Natural killer cell (primary cell): ENCODE measurements around the gene CRIM1. TPM values are rescaled to one million over a fixed set of nuclear protein-coding genes. Genes with fewer than 3 reads are reported as not detected.
"Not testable (repeated sequence)": the region's sequence is repeated elsewhere in the genome, so short reads cannot be mapped to it uniquely, and the experiment has no call there.

ENCODE experiments used
- ATAC-seq, 3 donors: fragments of 150-1000 bp in 2 of 3; fragments of 200-7000 bp in 1 of 3; cut with Tn5 transposase; 1 replicate in 1 of 3; 2 replicates in 2 of 3; pipeline ENCODE4 v1.10.0; 2021; ENCODE audit warnings: mild to moderate bottlenecking in 2 of 3, moderate library complexity in 2 of 3
- DNase-seq, 2 donors: peaks; one replicate each; pipeline versions ENCODE4 v3.0.0 to v3.0.0-alpha.2; 2013 to 2021; ENCODE audit warnings: mixed read lengths in 1 of 2
- H3K27ac ChIP-seq: one replicate; pipeline ENCODE4 v1.5.1; 2013; ENCODE audit warnings: mild to moderate bottlenecking, low read length
- H3K27me3 ChIP-seq: one replicate; pipeline ENCODE4 v1.6.1; 2013; ENCODE audit warnings: low read length; ENCODE audit not compliant: control insufficient read depth, insufficient read depth
- H3K36me3 ChIP-seq: one replicate; pipeline ENCODE4 v1.6.1; 2013; ENCODE audit warnings: low read length; ENCODE audit not compliant: control insufficient read depth, insufficient read depth
- H3K4me1 ChIP-seq: one replicate; pipeline ENCODE4 v1.6.1; 2013; ENCODE audit warnings: low read length; ENCODE audit not compliant: control insufficient read depth, insufficient read depth
- H3K4me3 ChIP-seq: one replicate; pipeline ENCODE4 v1.5.1; 2013; ENCODE audit warnings: low read length
- H3K9me3 ChIP-seq: one replicate; pipeline ENCODE4 v1.6.1; 2013; ENCODE audit warnings: low read length; ENCODE audit not compliant: control insufficient read depth, insufficient read depth
- H3K27ac Mint-ChIP-seq, 2 donors: one replicate each; pipeline ENCODE4 v1.8.0; 2022; ENCODE audit warnings: mild to moderate bottlenecking in 2 of 2, mixed read lengths in 2 of 2, moderate library complexity in 1 of 2
- H3K27me3 Mint-ChIP-seq, 2 donors: one replicate each; pipeline ENCODE4 v1.8.0; 2022; ENCODE audit warnings: low read depth in 2 of 2, mixed read lengths in 2 of 2
- H3K36me3 Mint-ChIP-seq: one replicate; pipeline ENCODE4 v1.8.0; 2022; ENCODE audit warnings: mixed read lengths
- H3K4me1 Mint-ChIP-seq, 2 donors: one replicate each; pipeline ENCODE4 v1.8.0; 2022; ENCODE audit warnings: mixed read lengths in 2 of 2
- H3K4me3 Mint-ChIP-seq: one replicate; pipeline ENCODE4 v1.8.0; 2022; ENCODE audit warnings: mild to moderate bottlenecking, moderate library complexity, mixed read lengths
- H3K9me3 Mint-ChIP-seq, 2 donors: one replicate each; pipeline ENCODE4 v1.8.0; 2022; ENCODE audit warnings: mixed read lengths in 2 of 2
- CTCF ChIP-seq: fragments of 200-600 bp; IDR thresholded peaks from one replicate; pipeline ENCODE4 v1.8.0; 2022; ENCODE audit warnings: antibody characterized with exemption
- WGBS: methylation state at CpG from one replicate; pipeline ENCODE4 v1.1.7; 2013; ENCODE audit warnings: missing lambda C conversion rate; ENCODE audit not compliant: insufficient coverage; 5-methylcytosine and 5-hydroxymethylcytosine counted together
- intact Hi-C: fragments of 100-400 bp; cut with micrococcal nuclease; formaldehyde crosslinking; loops from one replicate; pipeline ENCODE4 v1.14.2; 2022
- total RNA-seq, 4 donors: library from RNA; stranded (reverse); fragments of 120-200 nt in 1 of 4; gene quantifications; one replicate each; pipeline versions ENCODE4 v1.2.3 to v1.2.4, GENCODE V29; 2013 to 2022

Gene CRIM1
- 10 to 100 TPM; 19.3 to 34.1 (median 32.9) TPM for total RNA-seq
- total RNA-seq (2013): 15.8 TPM

GRCh38 chr2:36355151-36355889 lies at the start of gene CRIM1:
TSS of gene CRIM1 (plus strand) at chr2:36355778. CDS start at chr2:36356293, 515 bp downstream.
- Histone ChIP-seq H3K4me3 (peak within 1 kb of the TSS; percentile 57), H3K27me3 (no peaks in the 10 kb centered on the region), H3K9me3 (no peaks in the 10 kb centered on the region), H3K36me3 (no peaks in the 10 kb centered on the region), H3K4me1 (peaks cover 22% of the 10 kb centered on the region), H3K27ac (no peak within 1 kb of the TSS)
- no peak for TF ChIP-seq CTCF
- Mint-ChIP-seq H3K9me3 (no peaks in the 10 kb centered on the region), H3K27ac (peak within 1 kb of the TSS in 1 of 2 donors; percentile 85), H3K4me1 (peaks cover 37 to 43% of the 10 kb centered on the region in 2 donors), H3K27me3 (peaks cover 0 to 7% of the 10 kb centered on the region in 2 donors), H3K4me3 (peak within 1 kb of the TSS; percentile 93), H3K36me3 (no peaks in the 10 kb centered on the region)
- DNase-seq: peak; percentile 42 to 67
- ATAC-seq: peak; percentile 61 to 71 (median 63)
- intact Hi-C loops: loop anchor here (10.0 kb wide), 1 partner anchor 149 kb away; no protein-coding TSS in a partner anchor
- WGBS: 2% methylated on average over 74 of the region's 82 CpGs

- H3K9me3 Mint-ChIP-seq: peaks cover 0 to 2% of the 10 kb centered on the region in 2 donors
- Histone ChIP-seq H3K4me3 (no peak overlapping the region), H3K36me3 (no peaks in the 10 kb centered on the region), H3K27me3 (no peaks in the 10 kb centered on the region), H3K27ac (no peak overlapping the region), H3K9me3 (no peaks in the 10 kb centered on the region), H3K4me1 (no peaks in the 10 kb centered on the region)
- intact Hi-C loops: no loop called here
- H3K4me3 Mint-ChIP-seq: no peak overlapping the region
- no peaks in the 10 kb centered on the region for H3K4me1 Mint-ChIP-seq
- ATAC-seq: no peak
- DNase-seq: no peak
- H3K27ac Mint-ChIP-seq: no peak overlapping the region
- TF ChIP-seq CTCF: no peak
- no peaks in the 10 kb centered on the region for H3K27me3 Mint-ChIP-seq
- 82% methylated on average over 3 of the region's 3 CpGs for WGBS
- H3K36me3 Mint-ChIP-seq: peaks cover 7% of the 10 kb centered on the region
Measured at GRCh38 chr2:36307441-36307840, 48.1 kb upstream of the CRIM1 start.

GRCh38 chr2:36310444-36310843 lies 45.1 kb upstream of the CRIM1 start:
- DNase-seq, H3K36me3 ChIP-seq, H3K36me3 Mint-ChIP-seq, H3K27me3 Mint-ChIP-seq, intact Hi-C loops, H3K4me3 ChIP-seq, H3K9me3 ChIP-seq, H3K27me3 ChIP-seq, H3K27ac Mint-ChIP-seq, H3K27ac ChIP-seq, H3K4me1 Mint-ChIP-seq, H3K4me1 ChIP-seq, H3K9me3 Mint-ChIP-seq, ATAC-seq, H3K4me3 Mint-ChIP-seq: not testable (repeated sequence)
- 67% methylated on average over 1 of the region's 1 CpG for WGBS

- TF ChIP-seq CTCF: no peak
- H3K27ac Mint-ChIP-seq: no peak overlapping the region
- DNase-seq (no peak), ATAC-seq (no peak)
- H3K27me3 Mint-ChIP-seq: peaks cover 0 to 3% of the 10 kb centered on the region in 2 donors
- peaks cover 11 to 13% of the 10 kb centered on the region in 2 donors for H3K4me1 Mint-ChIP-seq
- no CpG with 5 or more reads among the region's 1 CpG for WGBS
- Histone ChIP-seq H3K27me3 (peaks cover 3% of the 10 kb centered on the region), H3K4me1 (no peaks in the 10 kb centered on the region), H3K9me3 (peaks cover 2% of the 10 kb centered on the region), H3K27ac (no peak overlapping the region), H3K4me3 (no peak overlapping the region), H3K36me3 (no peaks in the 10 kb centered on the region)
- H3K4me3 Mint-ChIP-seq: no peak overlapping the region
- intact Hi-C loops: no loop called here
- H3K36me3 Mint-ChIP-seq: no peaks in the 10 kb centered on the region
- peaks cover 0 to 6% of the 10 kb centered on the region in 2 donors for H3K9me3 Mint-ChIP-seq
Measured at GRCh38 chr2:36318547-36318946, 37.0 kb upstream of the CRIM1 start.
